Peyer's patch (tissue), 4 donors: Measurements from ENCODE around the gene APOL2.

Source experiments
- CTCF ChIP-seq, 6 experiments: fragments of 450-650 bp in 4 of 6; fragments of 200-600 bp in 2 of 6; sonication (generic) in 1 of 6; IDR thresholded peaks; one replicate each; pipeline ENCODE4 v1.5.1; 2017 to 2019; ENCODE audit warnings: antibody characterized with exemption in 6 of 6, mild to moderate bottlenecking in 3 of 6, moderate library complexity in 1 of 6
- POLR2A ChIP-seq, 2 donors: fragments of 450-650 bp; IDR thresholded peaks; one replicate each; pipeline ENCODE4 v1.5.1; 2017; ENCODE audit warnings: antibody characterized with exemption in 2 of 2, mild to moderate bottlenecking in 2 of 2, moderate library complexity in 2 of 2

DNA sequence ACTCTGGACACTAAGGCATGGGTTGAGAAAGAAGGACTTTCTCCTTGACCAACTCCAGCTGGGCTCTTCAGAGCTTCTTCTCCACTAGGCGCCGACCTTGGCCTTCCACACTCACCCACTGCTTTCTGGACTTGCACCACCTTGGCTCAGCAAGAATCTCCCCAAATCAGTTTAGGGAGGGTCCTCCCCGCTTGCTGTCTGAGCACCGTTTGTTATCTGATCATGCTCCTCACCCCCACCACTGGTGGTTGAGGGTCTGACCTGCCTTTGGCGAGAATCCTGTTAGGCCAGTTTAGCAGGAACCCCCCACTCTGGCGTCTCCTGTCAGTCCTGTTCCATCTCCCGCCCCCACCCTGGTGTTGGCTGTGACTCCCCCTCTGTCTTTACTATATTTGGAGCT lies 10.4 kb downstream of the APOL2 start:
- TF ChIP-seq CTCF (IDR thresholded peaks at IDR 0.05) (no peak), POLR2A (IDR thresholded peaks at IDR 0.05) (no peak)
